HCT116 (cell line): Measurements from ENCODE around the gene SHANK2. TPM values are rescaled to one million over a fixed set of nuclear protein-coding genes. Genes with fewer than 3 reads are reported as not detected.

Experiments
- ATAC-seq: fragments of 200-7000 bp; cut with Tn5 transposase; 2 replicates; pipeline ENCODE4 v1.9.1; 2020; ENCODE audit warnings: mild to moderate bottlenecking, moderate library complexity
- BruUV-seq: library from RNA; stranded (reverse); fragments of 400-500 nt; replicated peaks from 2 replicates; lab custom pipeline; 2021; lab: Mats Ljungman, UMichigan
- CTCF ChIA-PET: fragments of 300-600 bp; sonication (Branson Sonifier 250); formaldehyde crosslinking; loops from one replicate; lab custom pipeline; 2021; ENCODE audit warnings: antibody characterized with exemption; lab: Charles Lee
- POLR2A ChIA-PET: fragments of 300-600, 350-600 bp; sonication (Branson Sonifier 250); formaldehyde crosslinking; loops from one replicate; lab custom pipeline; 2021; ENCODE audit warnings: antibody characterized with exemption; lab: Charles Lee
- RAD21 ChIA-PET, 2 experiments: fragments of 300-600 bp; sonication (Branson Sonifier 250); formaldehyde crosslinking; loops; one replicate each; lab custom pipeline; 2023; ENCODE audit warnings: low total read pairs in 2 of 2; ENCODE audit not compliant: uncharacterized antibody in 2 of 2, unreplicated experiment in 2 of 2, low non-redundant PET in 1 of 2; lab: Charles Lee
- DNase-seq: peaks from one replicate; pipeline ENCODE4 v3.0.0-alpha.2; 2010; ENCODE audit warnings: low read depth, low spot score
- H2AFZ ChIP-seq: fragments of 200-600 bp; shearing (Covaris generic), sonication (generic); 2 replicates; pipeline ENCODE4 v1.6.1; 2017; ENCODE audit warnings: low read depth, mixed run types, mixed read lengths, antibody characterized with exemption, low read length; ENCODE audit not compliant: poor library complexity, severe bottlenecking
- H3K27ac ChIP-seq: 2 replicates; pipeline ENCODE4 v1.5.1; 2012; ENCODE audit warnings: low read depth, low read length
- H3K27me3 ChIP-seq: fragments of 200-600 bp; sonication (generic); 2 replicates; pipeline ENCODE4 v1.6.1; 2016; ENCODE audit warnings: mixed run types, low read length, mixed read lengths; ENCODE audit not compliant: insufficient read depth
- H3K36me3 ChIP-seq, 2 experiments: fragments of 200-500 bp in 1 of 2; fragments of 200-600 bp in 1 of 2; sonication (Bioruptor generic) in 1 of 2; sonication (generic) in 1 of 2; 2 replicates each; pipeline versions ENCODE4 v1.5.1 to v1.6.1; 2014 to 2016; ENCODE audit warnings: low read length in 2 of 2, inconsistent platforms in 1 of 2, mixed read lengths in 1 of 2, mixed run types in 1 of 2; ENCODE audit not compliant: insufficient read depth in 2 of 2, control insufficient read depth in 1 of 2
- H3K4me1 ChIP-seq, 2 experiments: fragments of 200-600 bp in 1 of 2; sonication (generic) in 1 of 2; 2 replicates each; pipeline versions ENCODE4 v1.5.1 to v1.6.1; 2012 to 2017; ENCODE audit warnings: low read length in 2 of 2, inconsistent platforms in 1 of 2, mild to moderate bottlenecking in 1 of 2, mixed read lengths in 1 of 2, mixed run types in 1 of 2, moderate library complexity in 1 of 2; ENCODE audit not compliant: insufficient read depth in 2 of 2, control insufficient read depth in 1 of 2
- H3K4me2 ChIP-seq: fragments of 200-600 bp; sonication (generic); 2 replicates; pipeline ENCODE4 v1.6.1; 2017; ENCODE audit warnings: mixed run types, low read length, mixed read lengths
- H3K4me3 ChIP-seq, 2 experiments: fragments of 200-600 bp in 1 of 2; sonication (generic) in 1 of 2; replicated peaks in 1 of 2; 2 replicates each; pipeline ENCODE4 v1.5.1; 2011 to 2016; ENCODE audit warnings: low read length in 2 of 2, control low read depth in 1 of 2, low read depth in 1 of 2, mild to moderate bottlenecking in 1 of 2, mixed read lengths in 1 of 2, mixed run types in 1 of 2
- H3K79me2 ChIP-seq: fragments of 200-600 bp; sonication (generic); 2 replicates; pipeline ENCODE4 v1.6.1; 2017; ENCODE audit warnings: mild to moderate bottlenecking, mixed run types, low read length, moderate library complexity, mixed read lengths; ENCODE audit not compliant: insufficient read depth
- H3K9ac ChIP-seq: fragments of 200-600 bp; sonication (generic); 2 replicates; pipeline ENCODE4 v1.6.1; 2016; ENCODE audit warnings: low read length, mixed read lengths
- H3K9me2 ChIP-seq: fragments of 200-600 bp; sonication (generic), shearing (Covaris generic); 2 replicates; pipeline ENCODE4 v1.6.1; 2017; ENCODE audit warnings: mixed run types, mild to moderate bottlenecking, moderate library complexity; ENCODE audit not compliant: insufficient read depth
- H3K9me3 ChIP-seq, 2 experiments: fragments of 200-500 bp in 1 of 2; fragments of 200-600 bp in 1 of 2; sonication (Bioruptor generic) in 1 of 2; sonication (generic) in 1 of 2; 2 replicates each; pipeline ENCODE4 v1.6.1; 2014 to 2017; ENCODE audit warnings: low read length in 2 of 2, mixed read lengths in 2 of 2, inconsistent platforms in 1 of 2, low read depth in 1 of 2, mild to moderate bottlenecking in 1 of 2, mixed run types in 1 of 2, moderate library complexity in 1 of 2; ENCODE audit not compliant: control insufficient read depth in 1 of 2, insufficient read depth in 1 of 2
- H4K20me1 ChIP-seq: fragments of 200-600 bp; sonication (generic), shearing (Covaris generic); 2 replicates; pipeline ENCODE4 v1.6.1; 2017; ENCODE audit warnings: mixed run types, mild to moderate bottlenecking, moderate library complexity; ENCODE audit not compliant: insufficient read depth
- CBX3 ChIP-seq: IDR thresholded peaks from 2 replicates; pipeline ENCODE4 v1.6.1; 2012; ENCODE audit warnings: low read depth
- CEBPB ChIP-seq: IDR thresholded peaks from 2 replicates; pipeline ENCODE4 v1.6.1; 2012; ENCODE audit warnings: low read depth
- EZH2 ChIP-seq: fragments of 200-600 bp; sonication (generic); IDR thresholded peaks from 2 replicates; pipeline ENCODE4 v1.6.1; 2017; ENCODE audit warnings: antibody characterized with exemption, mixed run types
- EZH2phosphoT487 ChIP-seq: fragments of 200-600 bp; IDR thresholded peaks from 2 replicates; pipeline ENCODE4 v1.6.1; 2018; ENCODE audit warnings: antibody characterized with exemption, borderline replicate concordance
- FOSL1 ChIP-seq: IDR thresholded peaks from 2 replicates; pipeline ENCODE4 v1.6.1; 2012; ENCODE audit warnings: low read depth
- SP1 ChIP-seq: IDR thresholded peaks from 2 replicates; pipeline ENCODE4 v1.6.1; 2012; ENCODE audit warnings: low read depth
- YY1 ChIP-seq: IDR thresholded peaks from 2 replicates; pipeline ENCODE4 v1.6.1; 2011; ENCODE audit warnings: low read length, low read depth, moderate library complexity, mild to moderate bottlenecking; ENCODE audit not compliant: insufficient replicate concordance; ENCODE audit errors: extremely low read depth
- ZBTB33 ChIP-seq: IDR thresholded peaks from 2 replicates; pipeline ENCODE4 v1.6.1; 2011; ENCODE audit warnings: mild to moderate bottlenecking, low read length, moderate library complexity; ENCODE audit not compliant: insufficient replicate concordance; ENCODE audit errors: extremely low read depth
- intact Hi-C: fragments of 100-400 bp; cut with micrococcal nuclease; formaldehyde crosslinking; loops from 2 replicates; pipeline ENCODE4 v1.10.0; 2022
- total RNA-seq: library from RNA; stranded (reverse); gene quantifications from one replicate; pipeline ENCODE4 v1.2.1, GENCODE V29; 2021; ENCODE audit not compliant: unreplicated experiment

The SHANK2 gene
- total RNA-seq, 1 experiment from 2014 or later: 16.9 TPM

- H3K4me2 ChIP-seq: no peak overlapping the region
- BruUV-seq: no TSS peak
- no peaks in the 10 kb centered on the region for H3K79me2 ChIP-seq
- H3K36me3 ChIP-seq: no peaks in the 10 kb centered on the region
- no peaks in the 10 kb centered on the region for H3K4me1 ChIP-seq
- intact Hi-C loops: no loop called here
- no peak overlapping the region for H2AFZ ChIP-seq
- H3K27me3 ChIP-seq: no peaks in the 10 kb centered on the region
- no peak overlapping the region for H3K9ac ChIP-seq
- H3K9me2 ChIP-seq: no peaks in the 10 kb centered on the region
- TF ChIP-seq CEBPB: no peak
- no peak for TF ChIP-seq ZBTB33
- no peak for TF ChIP-seq FOSL1
- TF ChIP-seq EZH2phosphoT487: no peak
- ChIA-PET POLR2A (no interaction called here), RAD21 (no interaction called here), CTCF (no interaction called here)
- no peaks in the 10 kb centered on the region for H4K20me1 ChIP-seq
- DNase-seq (no peak), ATAC-seq (no peak)
- H3K9me3 ChIP-seq: peaks cover 6 to 7% of the 10 kb centered on the region in 2 experiments; a peak in 3 of 4 replicates
- no peak overlapping the region for H3K27ac ChIP-seq
- no peak overlapping the region for H3K4me3 ChIP-seq
Observed at GRCh38 chr11:71228961-71229360, 23.4 kb downstream of the SHANK2 start.

GRCh38 chr11:71227058-71227659, 25.2 kb downstream of the SHANK2 start:
- DNase-seq (no peak), ATAC-seq (no peak)
- H3K9me2 ChIP-seq: no peaks in the 10 kb centered on the region
- intact Hi-C loops: no loop called here
- H3K4me2 ChIP-seq: no peak overlapping the region
- BruUV-seq: no TSS peak
- H3K27ac ChIP-seq: no peak overlapping the region
- H3K36me3 ChIP-seq: no peaks in the 10 kb centered on the region
- peaks cover 6 to 7% of the 10 kb centered on the region in 2 experiments; a peak in 3 of 4 replicates for H3K9me3 ChIP-seq
- no peaks in the 10 kb centered on the region for H4K20me1 ChIP-seq
- CTCF ChIA-PET: no interaction called here
- RAD21 ChIA-PET: no interaction called here
- H3K4me1 ChIP-seq: no peaks in the 10 kb centered on the region
- no peak overlapping the region for H2AFZ ChIP-seq
- POLR2A ChIA-PET: no interaction called here
- no peaks in the 10 kb centered on the region for H3K79me2 ChIP-seq
- no peak for TF ChIP-seq SP1
- TF ChIP-seq YY1: no peak
- TF ChIP-seq CBX3: 0 out of 2 replicates have a peak, but pooled peaks have one; percentile 16
- TF ChIP-seq EZH2: no peak
- TF ChIP-seq, all 23 proteins: peak for 1
- H3K9ac ChIP-seq: no peak overlapping the region
- no peak overlapping the region for H3K4me3 ChIP-seq
- H3K27me3 ChIP-seq: no peaks in the 10 kb centered on the region
